NCI-H146 (cell line): ENCODE results near the gene DCTN1.
A peak's percentile ranks its signal among the peaks of the same experiment; 100 is the strongest.

ENCODE experiments used
- DNase-seq: peaks from one replicate; lab custom pipeline; 2025; lab: John Stamatoyannopoulos, UW

Gene DCTN1

DNA sequence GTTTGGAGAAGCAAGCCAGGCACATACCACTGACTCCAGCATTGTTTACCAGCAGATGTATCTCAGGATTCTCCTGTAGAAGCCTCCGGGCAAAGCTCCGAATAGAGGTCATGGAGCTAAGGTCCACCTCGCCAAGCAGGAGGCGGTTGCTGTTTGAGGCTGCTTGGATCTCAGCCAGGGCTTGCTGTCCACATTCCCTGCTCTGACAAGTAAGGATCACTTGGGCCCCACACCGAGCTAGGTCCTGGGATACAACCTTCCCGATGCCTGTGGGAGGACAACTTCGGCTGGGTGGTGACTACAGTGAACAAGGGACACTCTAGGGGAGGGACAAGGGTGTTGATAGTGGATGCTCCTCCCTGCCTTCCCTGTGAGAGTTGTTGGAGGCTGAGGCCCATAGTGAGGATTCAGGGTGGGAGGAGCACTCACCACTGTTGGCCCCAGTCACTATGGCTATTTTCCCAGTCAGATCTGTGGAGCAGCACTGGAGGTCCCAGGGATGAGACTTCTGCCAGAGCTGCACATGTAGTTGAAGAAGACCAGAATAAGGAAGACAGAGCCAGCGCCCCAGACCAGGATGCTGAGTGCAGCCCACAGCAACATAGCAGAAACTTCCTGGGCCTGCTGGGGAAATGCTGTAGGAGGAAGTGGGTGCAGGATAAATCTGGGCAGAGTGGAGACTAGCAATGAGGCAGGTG is 33.0 kb upstream of the DCTN1 start:
- DNase-seq, result no peak

DNA sequence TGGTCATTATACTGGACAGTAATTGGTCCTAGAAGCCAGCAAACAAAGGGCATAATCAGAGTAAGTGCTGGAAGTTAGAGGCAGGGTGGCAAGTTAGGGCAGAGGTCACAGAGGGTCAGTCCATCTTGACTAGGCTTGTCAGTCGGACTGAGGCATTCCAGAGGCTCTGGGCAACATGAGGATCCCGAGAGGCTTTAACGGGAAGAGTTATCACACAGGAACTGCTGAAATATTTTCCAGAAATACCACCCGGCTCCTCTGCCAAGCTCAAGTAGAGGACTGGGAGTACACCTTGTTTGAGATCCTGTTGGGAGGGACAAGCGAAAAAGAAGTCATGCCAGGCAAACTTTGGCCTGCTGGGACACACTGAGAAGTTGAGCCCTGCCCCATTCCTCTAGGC is 27.6 kb upstream of the DCTN1 start:
- no peak for DNase-seq

DNA sequence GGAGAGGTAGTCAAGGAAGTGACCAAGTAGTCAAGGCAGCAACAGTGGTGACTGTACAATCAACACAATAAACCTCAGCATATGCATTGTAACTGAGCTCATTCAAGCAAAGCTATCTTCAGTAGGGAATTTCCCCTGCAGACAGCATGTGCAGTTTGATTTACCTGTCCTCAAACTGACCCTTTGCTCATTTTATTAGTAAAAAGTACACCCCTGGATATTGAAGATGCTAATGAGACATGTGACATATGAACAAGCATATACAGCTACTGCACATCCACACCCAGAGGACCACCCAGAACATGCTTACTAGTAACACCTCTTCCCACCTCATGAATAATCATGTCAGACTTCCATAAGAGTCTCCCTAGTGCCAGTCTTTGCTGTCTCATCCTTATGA is 25.9 kb upstream of the DCTN1 start:
- no peak for DNase-seq

DNA sequence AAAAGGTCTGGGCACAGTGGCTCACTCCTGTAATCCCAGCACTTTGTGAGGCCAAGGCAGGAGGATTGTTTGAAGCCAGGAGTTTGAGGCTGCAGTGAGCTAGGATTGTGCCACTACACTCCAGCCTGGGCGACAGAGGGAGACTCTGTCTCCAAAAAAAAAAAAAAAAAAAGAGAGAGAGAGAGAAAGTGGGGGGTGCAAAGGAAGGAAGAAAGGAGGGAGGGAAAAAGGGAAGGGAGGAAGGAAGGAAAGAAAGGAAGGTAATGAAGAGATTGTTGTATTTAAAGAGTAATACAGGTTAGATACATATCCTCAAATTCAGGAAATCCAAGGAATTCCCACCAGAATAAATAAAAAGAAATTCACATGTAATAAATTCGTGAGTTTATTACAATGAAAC is 21.8 kb upstream of the DCTN1 start:
- DNase-seq, result no peak

DNA sequence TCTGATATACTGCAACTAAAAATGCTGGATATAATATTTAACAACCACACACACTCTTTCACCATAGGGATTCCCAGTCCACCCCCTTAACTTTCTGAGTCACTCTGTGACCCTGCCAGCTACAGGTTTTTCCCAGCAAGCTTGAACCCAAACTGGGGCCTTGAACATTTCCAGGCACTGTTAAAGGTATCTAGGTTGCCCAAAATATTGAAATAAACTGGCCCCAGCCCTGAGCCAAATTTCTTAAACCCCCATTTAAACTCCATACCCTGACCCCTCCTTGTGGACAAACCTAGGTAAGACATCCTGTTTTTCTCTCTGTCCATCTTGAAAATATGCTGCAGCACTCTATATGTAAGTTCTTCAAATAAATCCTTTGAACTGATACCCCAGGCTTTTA is 19.7 kb upstream of the DCTN1 start:
- DNase-seq, result no peak

DNA sequence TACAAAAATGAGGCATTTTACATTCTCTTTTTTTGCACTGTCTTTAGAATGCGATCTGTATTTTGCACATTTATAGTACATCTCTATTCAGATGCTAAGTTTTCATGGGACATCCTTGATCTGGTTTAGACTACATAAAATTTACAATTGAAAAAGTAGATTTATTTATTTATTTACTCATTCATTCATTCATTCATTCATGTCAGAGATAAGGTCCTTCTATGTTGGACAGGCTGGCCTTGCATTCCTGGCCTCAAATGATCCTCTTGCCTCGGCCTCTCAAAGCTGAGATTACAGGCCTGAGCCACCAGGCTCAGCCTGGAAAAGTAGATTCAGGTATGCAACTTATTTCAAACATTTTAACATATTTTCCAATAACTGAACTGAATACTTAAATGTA is 16.0 kb upstream of the DCTN1 start:
- DNase-seq, result no peak

DNA sequence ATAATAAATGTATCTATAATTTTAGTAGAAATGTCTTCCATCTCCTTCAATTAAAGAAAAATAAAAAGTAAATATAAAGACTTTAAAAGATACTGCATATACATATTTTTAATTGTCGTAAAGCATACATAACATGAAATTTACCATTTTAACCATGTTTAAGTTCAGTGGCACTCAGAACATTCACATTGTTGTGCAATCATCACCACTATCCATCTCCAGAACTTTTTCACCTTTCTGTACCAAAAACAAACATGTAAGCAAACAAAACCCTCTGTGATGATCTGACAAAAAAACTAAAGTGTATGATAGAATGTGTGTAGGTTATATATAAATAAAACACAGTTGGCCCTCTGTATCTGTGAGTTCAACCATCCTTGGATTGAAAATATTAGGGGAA is 13.4 kb upstream of the DCTN1 start:
- DNase-seq, result no peak

DNA sequence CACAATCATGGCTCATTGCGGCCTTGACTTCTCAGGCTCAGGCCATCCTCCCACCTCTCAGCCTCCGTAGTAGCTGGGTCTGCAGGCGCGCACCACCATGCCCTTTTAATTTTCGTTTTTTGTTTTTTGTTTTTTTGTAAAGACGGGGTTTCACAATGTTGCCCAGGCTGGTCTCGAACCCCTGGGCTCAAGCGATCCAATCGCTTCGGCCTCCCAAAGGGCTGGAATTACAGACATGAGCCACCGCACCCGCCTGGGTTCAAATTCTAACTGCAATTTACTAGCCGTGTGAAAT is 12.3 kb upstream of the DCTN1 start:
- DNase-seq, result no peak

DNA sequence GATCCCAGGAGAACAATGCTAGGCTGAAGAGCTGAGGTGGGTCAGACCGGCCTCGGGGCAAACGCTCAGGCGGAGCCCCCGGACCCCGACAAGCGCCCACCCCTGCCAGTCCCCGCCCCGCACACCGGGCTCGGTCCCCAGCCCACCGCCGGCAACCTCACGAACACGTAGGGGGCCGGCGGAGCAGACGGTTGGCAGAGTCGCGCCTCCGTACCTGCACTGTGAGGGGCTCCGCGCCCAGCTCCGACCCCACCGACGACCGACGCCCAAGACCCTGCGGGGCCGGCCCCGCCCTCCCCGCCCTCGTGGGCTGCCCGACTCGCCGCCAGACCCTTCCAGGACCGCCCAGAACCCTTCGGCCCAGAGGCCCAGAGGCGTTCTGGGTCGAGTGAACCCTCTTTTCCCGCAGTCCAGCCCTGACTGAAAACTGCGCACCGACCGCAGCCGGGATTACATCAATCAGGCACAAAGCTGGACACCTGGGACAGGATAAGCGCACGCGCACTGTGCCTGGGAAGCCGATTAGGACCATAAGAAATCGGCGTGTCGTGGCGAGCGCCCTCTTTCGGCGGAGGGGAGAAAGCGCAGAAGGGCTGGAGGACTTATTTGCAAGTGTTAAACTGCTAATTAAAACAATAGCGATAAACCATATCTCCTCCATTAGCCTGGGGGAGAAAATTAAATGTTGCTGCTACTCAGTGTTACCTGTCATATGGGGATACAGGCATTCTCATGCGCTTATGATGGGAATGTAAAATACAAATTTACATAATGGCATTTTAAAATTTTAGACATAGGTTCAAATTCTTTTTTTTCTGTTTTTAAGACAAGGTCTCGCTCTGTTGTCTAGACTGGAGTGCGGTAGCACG is 11.7 kb upstream of the DCTN1 start:
- DNase-seq, result peak; percentile 91

DNA sequence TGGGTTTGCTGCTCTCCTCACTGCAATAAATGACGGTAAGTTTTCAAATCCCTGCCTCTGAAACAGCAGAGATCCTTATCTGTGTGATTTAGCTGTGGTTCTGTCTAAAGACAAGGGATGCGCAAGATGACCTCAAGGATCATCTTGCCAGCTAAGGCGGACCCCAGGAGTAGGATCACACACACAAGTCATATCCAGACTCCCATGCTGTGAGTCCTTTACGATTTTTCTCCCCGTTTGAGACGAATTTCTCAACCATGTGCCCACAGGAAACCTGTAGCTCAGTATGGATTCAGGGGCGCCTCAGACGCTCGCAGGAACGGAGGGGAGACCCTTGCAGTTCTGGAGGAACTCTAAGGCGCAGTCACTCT is 11.1 kb upstream of the DCTN1 start:
- peak; percentile 54 for DNase-seq

DNA sequence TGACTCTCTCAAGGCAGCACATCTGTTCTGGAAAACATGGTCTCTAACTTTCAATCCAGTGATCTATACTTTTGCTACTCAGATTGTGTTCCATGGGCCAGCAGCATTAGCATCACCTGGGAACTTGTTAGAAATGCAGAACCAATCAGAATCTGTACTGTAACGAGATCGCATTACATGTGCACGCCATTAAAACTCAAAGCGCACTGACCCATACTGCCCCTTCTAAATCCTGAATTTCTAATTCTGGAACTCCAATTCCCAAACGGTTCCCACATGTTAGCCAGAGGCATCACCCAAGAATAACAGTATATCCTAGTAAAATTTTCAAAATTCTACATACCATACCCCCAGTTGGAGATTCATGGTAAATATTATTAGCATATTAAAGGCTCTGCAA is 10.5 kb upstream of the DCTN1 start:
- DNase-seq, result peak; percentile 34

DNA sequence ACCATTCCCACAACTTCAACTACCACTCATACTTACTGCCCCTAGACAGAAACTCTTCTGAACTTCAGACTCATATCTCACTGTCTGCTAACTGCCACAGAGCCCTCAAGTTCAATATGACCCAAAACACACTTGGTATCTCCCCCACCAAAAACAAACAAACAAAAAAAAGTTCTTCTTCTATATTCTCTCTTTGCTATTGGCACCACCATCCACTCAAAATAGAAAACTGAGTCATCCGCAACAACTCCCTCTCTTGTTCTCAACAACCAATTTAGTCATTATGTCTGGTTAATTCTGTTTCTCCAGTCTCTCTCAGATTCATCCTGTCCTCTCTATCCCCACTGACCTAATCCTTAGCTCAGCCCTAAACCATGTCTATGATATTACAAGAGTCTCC is 7.2 kb upstream of the DCTN1 start:
- no peak for DNase-seq

DNA sequence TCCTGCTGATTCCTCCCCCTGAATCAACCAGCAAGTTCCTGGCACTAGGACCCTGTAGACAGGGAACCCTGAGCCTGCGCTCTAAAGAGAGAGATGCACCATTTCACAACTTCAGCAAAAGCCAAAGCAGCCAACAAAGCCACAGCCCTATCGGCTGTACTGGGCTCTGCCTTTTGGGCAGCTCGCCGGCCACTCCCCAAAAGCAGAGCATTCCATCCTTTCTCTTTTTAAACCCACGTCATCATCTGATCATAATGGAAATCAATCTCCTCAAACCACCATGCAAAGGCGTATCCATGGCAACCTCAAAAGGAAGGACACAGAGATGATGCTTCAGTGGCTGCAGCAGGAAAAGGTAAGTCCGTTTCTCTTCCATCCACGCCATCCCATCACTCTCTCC is 5.3 kb upstream of the DCTN1 start:
- DNase-seq, result no peak

DNA sequence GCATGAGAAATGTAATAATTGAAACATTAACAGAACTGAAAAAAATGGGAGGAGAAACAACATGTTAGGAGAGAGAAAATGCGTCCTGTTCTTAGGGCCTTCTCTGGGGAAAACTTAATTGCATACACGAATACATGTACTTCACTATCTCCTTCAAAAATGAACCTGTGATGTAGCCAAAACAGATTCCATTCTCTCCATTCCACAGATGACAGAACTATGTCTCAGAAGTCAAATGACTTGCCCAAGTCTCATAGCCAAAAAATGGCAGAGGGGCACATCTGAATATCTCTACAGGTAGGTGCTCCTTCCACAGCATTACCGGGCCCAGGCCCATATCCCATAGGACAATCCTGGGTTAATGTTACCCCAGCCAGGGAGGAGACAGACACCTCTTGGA is 3.9 kb upstream of the DCTN1 start:
- no peak for DNase-seq

DNA sequence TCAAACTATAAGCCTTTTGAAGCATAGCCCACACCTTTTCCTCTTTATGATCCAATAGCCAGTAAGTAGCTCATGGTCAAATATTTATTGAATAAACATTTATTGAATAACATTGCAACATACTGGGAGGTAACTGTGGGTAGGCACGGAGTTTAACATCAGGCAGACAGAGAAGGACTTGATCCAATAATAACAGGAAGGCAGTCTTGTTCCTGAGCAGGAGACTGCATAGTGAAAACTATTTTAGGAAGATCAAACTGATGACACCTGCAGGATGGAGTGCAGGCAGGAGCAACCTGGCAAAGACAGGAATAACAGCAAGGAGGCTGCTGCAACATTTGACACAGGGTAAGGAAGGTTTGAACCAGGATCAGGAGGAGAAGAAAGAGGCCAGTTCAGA is 3.1 kb upstream of the DCTN1 start:
- DNase-seq, result no peak

DNA sequence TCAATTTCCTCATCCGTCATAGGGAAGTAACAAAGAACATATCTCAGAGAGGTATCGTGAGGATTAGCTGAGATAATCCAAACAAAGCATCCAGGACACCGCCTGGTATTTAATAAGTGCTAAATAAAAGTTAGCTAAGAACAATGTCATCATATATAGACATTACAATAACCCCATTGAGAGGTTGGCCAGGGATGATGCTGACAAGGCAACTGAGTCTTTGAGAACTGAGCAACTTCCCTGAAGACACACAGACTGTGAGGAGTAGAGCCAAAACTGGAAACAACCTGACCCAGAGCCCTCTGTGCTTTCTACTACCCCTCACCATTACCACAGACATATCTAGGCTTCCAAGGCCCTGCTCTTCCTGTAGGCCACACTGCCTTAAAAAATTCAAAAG is 1.6 kb upstream of the DCTN1 start:
- DNase-seq, result no peak

DNA sequence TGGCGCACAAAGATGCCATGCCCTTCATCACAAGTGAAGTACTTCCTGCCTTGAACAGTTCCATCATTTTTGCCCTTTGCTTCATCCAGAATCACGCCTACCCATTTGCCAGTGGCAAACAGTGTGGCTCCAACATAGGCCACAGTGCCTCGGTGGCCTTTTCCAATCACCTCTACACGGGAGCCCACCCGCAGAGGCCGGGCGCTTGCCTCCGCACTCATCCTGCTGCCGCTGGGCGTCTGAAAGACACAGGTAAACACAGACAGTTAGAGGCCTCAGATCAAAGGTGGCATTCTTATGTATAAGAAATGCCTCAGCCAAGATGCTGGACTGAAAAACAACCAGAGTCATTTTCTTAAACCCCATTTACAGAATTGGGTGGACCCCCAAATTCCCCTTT is 2.1 kb downstream of the DCTN1 start:
- DNase-seq, result no peak

DNA sequence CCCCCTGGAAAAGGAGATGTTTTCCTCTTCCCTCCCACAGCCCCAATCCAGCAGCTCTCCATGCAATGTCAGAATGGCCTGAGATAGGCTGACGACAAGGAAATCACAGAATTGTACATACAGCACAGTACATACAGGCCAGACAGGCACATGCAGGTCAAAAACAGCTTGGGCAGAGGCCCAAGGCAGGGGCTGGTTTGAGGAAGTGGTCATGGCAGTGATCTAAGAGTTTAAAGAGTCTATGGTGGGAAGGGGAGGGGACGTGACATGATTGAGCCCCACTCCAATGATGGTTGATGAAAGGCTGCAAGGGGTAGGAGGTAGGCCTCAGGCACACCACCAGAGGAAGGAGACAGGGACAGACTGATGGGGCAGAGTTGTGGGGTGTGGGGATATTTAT is 4.3 kb downstream of the DCTN1 start:
- no peak for DNase-seq

DNA sequence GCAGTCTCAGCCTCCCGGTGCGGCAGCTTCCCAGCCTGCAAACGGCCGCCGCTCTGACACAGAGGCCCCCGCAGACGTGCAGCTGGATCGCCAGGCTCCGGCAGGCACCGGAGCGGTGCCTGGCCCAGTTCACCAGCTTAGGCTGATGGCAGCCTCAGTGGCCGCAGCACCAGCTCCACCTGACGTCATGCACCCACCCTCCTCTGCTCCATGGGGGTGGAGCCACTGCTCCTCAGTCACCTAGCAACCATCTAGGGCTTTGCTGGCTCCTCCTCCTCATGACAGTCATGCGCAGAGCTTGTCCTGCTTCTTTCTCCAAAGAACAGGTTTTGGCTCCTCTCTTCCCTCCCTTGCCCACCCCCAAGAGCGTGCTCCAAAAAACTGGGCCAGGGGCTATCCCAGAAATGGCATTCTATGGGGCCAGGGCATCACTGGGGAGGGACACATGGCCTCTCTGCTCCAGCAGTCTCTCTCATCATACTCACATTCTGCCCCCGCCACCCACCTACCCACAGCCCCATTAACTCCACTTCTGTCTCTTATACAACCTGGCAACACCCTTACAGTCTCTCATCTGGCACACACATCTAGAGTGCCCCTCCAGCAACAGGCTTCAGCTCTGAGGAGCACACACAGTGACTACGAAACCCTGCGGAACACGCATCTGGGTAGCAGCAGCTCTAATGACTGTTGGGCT is 5.5 kb downstream of the DCTN1 start:
- peak; percentile 32 for DNase-seq

DNA sequence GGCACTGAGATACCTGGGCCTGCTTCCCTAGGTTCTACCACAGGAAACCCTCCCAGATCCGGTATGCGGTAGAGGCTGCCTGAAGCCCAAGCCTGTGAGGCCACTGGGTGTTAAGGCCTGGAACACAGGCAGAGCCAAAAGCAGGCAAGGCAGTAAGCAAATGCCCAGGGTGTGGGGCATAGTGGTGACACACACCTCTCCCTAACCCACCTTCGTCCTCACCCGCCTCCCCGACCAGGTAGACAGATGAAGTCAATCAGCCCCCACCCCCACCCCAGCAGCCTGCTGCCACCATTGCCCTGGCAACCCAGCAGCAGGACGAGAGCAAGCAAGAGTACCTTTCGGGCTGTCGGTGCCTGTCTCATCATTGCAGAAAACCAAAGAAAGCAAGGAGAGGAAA is 6.1 kb downstream of the DCTN1 start:
- no peak for DNase-seq

DNA sequence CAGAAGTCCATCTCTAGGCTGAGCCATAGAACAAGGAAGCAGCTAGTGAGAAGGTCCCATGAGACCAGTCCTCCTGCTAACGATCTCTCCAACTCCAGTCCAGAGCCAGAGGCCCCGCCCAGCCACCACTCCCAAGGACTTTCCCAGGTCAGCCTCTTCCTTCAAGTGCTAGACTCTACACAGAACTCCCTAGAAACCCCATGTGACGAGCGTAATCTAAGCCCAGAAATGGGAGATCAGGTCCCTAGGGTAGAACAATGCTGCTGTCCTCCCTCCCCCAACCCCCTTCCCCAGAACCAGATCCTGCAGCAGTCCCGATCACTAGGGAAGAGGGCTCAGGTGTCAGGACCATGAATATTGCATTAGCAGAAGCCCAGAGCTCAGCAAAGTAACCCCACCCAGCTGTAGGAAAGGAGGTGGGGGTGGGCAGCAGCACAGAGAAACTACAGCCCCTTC is 6.9 kb downstream of the DCTN1 start:
- no peak for DNase-seq

DNA sequence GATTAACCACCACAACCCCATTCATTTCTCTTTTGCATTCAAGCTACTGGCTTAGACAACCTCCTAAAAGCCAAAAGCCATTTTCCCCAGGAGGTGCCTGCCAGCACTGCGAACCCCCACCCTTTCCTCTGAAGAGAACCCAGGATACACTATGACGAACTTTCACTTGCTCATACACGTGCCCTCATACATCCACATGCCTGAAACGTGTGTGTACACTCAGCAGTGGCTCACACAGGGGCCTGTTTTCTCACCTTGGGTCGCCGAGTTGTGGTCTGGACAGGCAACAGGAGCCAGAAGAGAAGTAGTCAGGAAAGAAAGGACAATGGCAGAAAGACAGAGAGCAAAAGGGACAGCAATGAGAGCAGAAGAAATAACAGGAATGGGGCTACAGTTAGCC is 7.4 kb downstream of the DCTN1 start:
- no peak for DNase-seq

DNA sequence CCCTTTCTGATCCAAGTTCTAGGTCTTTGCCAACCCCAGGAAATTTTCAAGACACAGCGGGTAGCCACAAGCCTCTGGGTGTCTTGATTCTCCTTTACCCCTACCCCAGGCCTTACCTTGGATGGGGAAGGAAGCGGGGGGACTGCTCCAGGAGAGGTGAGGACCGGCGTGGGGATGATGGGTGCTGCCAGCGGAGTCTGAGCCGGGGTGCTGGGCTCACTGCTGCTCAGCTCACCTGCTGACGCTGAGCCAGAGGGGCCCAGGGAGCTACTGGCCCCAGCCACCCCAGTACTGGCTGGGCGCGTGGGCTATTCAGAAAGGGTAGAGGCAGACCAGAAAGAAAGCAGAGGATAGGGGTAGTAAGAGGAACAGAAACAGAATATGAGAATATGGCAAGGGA is 8.7 kb downstream of the DCTN1 start:
- DNase-seq, result no peak
